ENCODE data around the gene DYNC2LI1.
A peak's percentile ranks its signal among the peaks of the same experiment; 100 is the strongest.

DYNC2LI1 gene

GRCh38 chr2:43778233-43778632 is 4.4 kb downstream of the DYNC2LI1 start:
- DNase-seq (ENCODE audit: low read depth), result no peak
- TF ChIP-seq, protein P1, sequence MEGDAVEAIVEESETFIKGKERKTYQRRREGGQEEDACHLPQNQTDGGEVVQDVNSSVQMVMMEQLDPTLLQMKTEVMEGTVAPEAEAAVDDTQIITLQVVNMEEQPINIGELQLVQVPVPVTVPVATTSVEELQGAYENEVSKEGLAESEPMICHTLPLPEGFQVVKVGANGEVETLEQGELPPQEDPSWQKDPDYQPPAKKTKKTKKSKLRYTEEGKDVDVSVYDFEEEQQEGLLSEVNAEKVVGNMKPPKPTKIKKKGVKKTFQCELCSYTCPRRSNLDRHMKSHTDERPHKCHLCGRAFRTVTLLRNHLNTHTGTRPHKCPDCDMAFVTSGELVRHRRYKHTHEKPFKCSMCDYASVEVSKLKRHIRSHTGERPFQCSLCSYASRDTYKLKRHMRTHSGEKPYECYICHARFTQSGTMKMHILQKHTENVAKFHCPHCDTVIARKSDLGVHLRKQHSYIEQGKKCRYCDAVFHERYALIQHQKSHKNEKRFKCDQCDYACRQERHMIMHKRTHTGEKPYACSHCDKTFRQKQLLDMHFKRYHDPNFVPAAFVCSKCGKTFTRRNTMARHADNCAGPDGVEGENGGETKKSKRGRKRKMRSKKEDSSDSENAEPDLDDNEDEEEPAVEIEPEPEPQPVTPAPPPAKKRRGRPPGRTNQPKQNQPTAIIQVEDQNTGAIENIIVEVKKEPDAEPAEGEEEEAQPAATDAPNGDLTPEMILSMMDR (IDR thresholded peaks at IDR 0.05; ENCODE audit: low read length, missing control alignments), result no peak

DNA sequence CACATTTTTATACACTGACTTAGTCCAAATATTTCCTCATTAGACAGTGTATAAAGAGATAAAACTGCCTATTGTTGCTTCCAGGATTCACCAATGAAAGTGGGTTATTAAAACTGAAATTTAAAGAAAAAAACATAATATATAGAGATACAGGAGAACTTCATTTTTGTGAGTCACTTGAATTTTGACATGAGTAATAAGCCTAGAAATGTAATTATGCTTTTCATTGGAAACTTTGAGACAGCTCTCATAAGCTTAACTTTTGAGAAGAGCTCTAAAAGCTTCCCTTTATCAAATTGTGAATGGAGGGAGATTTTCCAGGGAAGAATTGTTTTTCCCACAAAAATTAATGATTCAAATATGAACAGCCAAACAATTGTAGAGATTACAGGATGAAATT is 14.1 kb downstream of the DYNC2LI1 start:
- H3K4me3 ChIP-seq (replicated peaks; ENCODE audit: low read depth, low read length), result no peak overlapping the region
- TF ChIP-seq, protein P1 (IDR thresholded peaks at IDR 0.05; ENCODE audit: low read length, missing control alignments), result no peak
- DNase-seq (ENCODE audit: low read depth), result no peak

More at GRCh38 chr2:43778233-43778632, 4.4 kb downstream of the DYNC2LI1 start:
- no peak overlapping the region for H3K4me3 ChIP-seq (replicated peaks; ENCODE audit: low read depth, low read length)

- DNase-seq (ENCODE audit: low read depth), result no peak
- no peak overlapping the region for H3K4me3 ChIP-seq (replicated peaks; ENCODE audit: low read depth, low read length)
- TF ChIP-seq, protein P1 (IDR thresholded peaks at IDR 0.05; ENCODE audit: low read length, missing control alignments), result no peak
These were observed 14.8 kb downstream of the DYNC2LI1 start for GRCh38 chr2:43788646-43789045.

GRCh38 chr2:43790147-43790546 is 16.3 kb downstream of the DYNC2LI1 start:
- TF ChIP-seq, protein P1 (IDR thresholded peaks at IDR 0.05; ENCODE audit: low read length, missing control alignments), result no peak
- DNase-seq (ENCODE audit: low read depth), result peak; percentile 38
- no peak overlapping the region for H3K4me3 ChIP-seq (replicated peaks; ENCODE audit: low read depth, low read length)

DNA sequence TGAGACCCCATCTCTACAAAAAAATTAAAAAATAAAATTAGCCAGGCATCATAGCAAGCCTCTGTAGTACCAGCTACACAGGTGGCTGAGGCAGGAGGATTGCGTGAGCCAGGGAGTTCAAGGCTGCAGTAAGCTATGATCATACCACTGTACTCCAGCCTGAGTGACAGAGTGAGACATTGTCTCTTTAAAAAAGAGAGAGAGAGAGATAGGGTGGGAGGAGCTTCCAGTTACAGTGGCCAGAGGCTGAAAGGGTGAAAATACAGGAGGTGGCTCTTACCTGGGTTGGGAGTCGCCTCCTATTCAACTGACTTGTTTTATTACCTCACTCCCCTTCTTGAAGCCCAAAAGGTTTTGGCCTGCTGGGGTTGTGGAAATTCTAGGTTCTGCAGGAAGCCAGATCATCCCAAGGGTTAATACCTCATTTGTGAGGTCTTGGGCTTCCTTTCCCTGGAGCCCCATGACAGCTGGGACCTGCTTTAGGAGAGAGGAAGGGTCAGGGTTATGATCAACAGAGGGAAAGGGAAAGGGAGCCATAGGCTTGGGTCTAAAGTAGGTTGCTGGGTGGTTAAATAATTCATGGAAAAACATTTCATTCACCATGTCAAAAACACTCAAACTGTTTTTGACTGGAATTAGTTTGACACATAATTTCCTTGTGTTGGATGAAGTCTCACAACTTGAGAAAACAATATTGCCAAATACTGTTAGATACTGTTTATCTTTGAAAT is 17.4 kb downstream of the DYNC2LI1 start:
- no peak overlapping the region for H3K4me3 ChIP-seq (replicated peaks; ENCODE audit: low read depth, low read length)
- DNase-seq (ENCODE audit: low read depth), result no peak
- TF ChIP-seq, protein P1 (IDR thresholded peaks at IDR 0.05; ENCODE audit: low read length, missing control alignments), result no peak

- DNase-seq (ENCODE audit: low read depth), result no peak
- TF ChIP-seq, protein P1 (IDR thresholded peaks at IDR 0.05; ENCODE audit: low read length, missing control alignments), result no peak
- H3K4me3 ChIP-seq (replicated peaks; ENCODE audit: low read depth, low read length), result no peak overlapping the region
These were observed 18.8 kb downstream of the DYNC2LI1 start for GRCh38 chr2:43792653-43793052.

GRCh38 chr2:43794956-43795355 is 21.1 kb downstream of the DYNC2LI1 start:
- H3K4me3 ChIP-seq (replicated peaks; ENCODE audit: low read depth, low read length), result no peak overlapping the region
- no peak for DNase-seq (ENCODE audit: low read depth)
- TF ChIP-seq, protein P1 (IDR thresholded peaks at IDR 0.05; ENCODE audit: low read length, missing control alignments), result no peak

Measured in fibroblast of pulmonary artery (primary cell).